ENCODE results near the gene ELMO1.

DNA sequence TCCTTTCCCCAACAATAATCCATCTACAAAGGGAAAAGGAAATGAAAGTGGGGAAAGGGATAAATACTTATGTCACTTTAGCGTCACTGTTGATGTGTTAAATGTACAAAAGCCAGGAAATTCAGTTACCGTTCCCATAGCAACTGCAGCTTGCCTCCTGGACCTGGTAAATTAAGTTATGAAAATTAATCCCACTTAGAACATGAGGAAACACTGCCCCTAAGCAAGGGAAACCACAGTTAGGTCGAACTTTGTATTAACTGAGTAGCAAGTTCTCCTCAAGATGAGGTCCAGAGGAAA lies 386.2 kb downstream of the ELMO1 start:
- TF ChIP-seq EGR1 (IDR thresholded peaks at IDR 0.05; ENCODE audit: borderline replicate concordance in 1 of 2, low read depth in 2 of 2, low read length in 2 of 2), result no peak
- no peak for TF ChIP-seq HCFC1 (IDR thresholded peaks at IDR 0.05; ENCODE audit: low read length)
- TF ChIP-seq MEF2A (IDR thresholded peaks at IDR 0.05; ENCODE audit: insufficient read depth, low read depth, low read length), result no peak

Measured in GM12878 (cell line).